Pancreas (tissue), 10 donors: Measurements from ENCODE around the gene NANOS2. TPM values are rescaled to one million over a fixed set of nuclear protein-coding genes. Genes with fewer than 3 reads are reported as not detected.

Experiments
- ATAC-seq, 4 donors: fragments of 200-7000 bp; cut with Tn5 transposase; one replicate each; pipeline versions ENCODE4 v1.8.0 to v1.9.1; 2020; ENCODE audit warnings: mild to moderate bottlenecking in 4 of 4, moderate library complexity in 4 of 4
- DNase-seq, 6 donors: peaks; one replicate each; pipeline ENCODE4 v3.0.0-alpha.2; 2020
- FAIRE-seq: peaks from 2 replicates; lab custom pipeline; 2012; peaks lifted over from hg19 to GRCh38; lab: Jason Lieb, UNC
- H3K27ac ChIP-seq, 4 donors: fragments of 200-600 bp; sonication (generic); 1 replicate in 3 of 4; 2 replicates in 1 of 4; pipeline versions ENCODE4 v1.5.0 to v1.8.0; 2020
- H3K27me3 ChIP-seq, 4 donors: fragments of 200-600 bp; one replicate each; pipeline ENCODE4 v1.8.0; 2021
- H3K36me3 ChIP-seq, 3 donors: fragments of 200-600 bp; sonication (generic) in 1 of 3; one replicate each; pipeline versions ENCODE4 v1.5.0 to v1.8.0; 2020 to 2021
- H3K4me1 ChIP-seq, 3 donors: fragments of 200-600 bp; one replicate each; pipeline ENCODE4 v1.8.0; 2021
- H3K4me3 ChIP-seq, 4 donors: fragments of 200-600 bp; sonication (generic) in 2 of 4; one replicate each; pipeline versions ENCODE4 v1.5.0 to v1.8.0; 2020 to 2021
- H3K9me3 ChIP-seq, 4 donors: fragments of 200-600 bp; one replicate each; pipeline ENCODE4 v1.8.0; 2021
- CTCF ChIP-seq, 4 donors: fragments of 200-600 bp; sonication (generic) in 3 of 4; IDR thresholded peaks; one replicate each; pipeline versions ENCODE4 v1.5.0 to v1.8.0; 2021; ENCODE audit warnings: antibody characterized with exemption in 4 of 4
- WGBS, 2 donors: extraction: QIAGEN DNeasy Blood & Tissue Kit; methylation state at CpG; one replicate each; pipeline ENCODE4 v1.1.7; 2013; 5-methylcytosine and 5-hydroxymethylcytosine counted together
- intact Hi-C, 3 donors: fragments of 100-400 bp; cut with DNase I; formaldehyde crosslinking; loops; one replicate each; pipeline versions ENCODE4 v1.11.1 to v1.14.2; 2022
- polyA plus RNA-seq, 2 donors: library from polyadenylated mRNA; stranded (reverse); fragments of 200-250 nt; gene quantifications; one replicate each; pipeline ENCODE4 v1.2.3, GENCODE V29; 2013
- total RNA-seq, 6 donors: library from RNA; stranded (reverse); fragmentation: NEBNext Ultra II Directional in 4 of 6; extraction: Animal tissue kit (Norgen Biotek cat#: 25700) in 4 of 6; gene quantifications; one replicate each; pipeline versions ENCODE4 v1.2.1 to v1.2.4, GENCODE V29; 2021 to 2023
- donor health status: healthy with polysubstance abuse.
- donor health status: DM: no; HTN: no; CAD: no; lungs with moderate emphysema.
- donor health status: DM: no; HTN: no; CAD: no.
- donor health status: control.
- donor health status: control.
- donor health status: Bipolar disorder and iron deficiency.
- donor health status: DM: yes; HTN: yes; CAD: no.
- donor health status: DM: no; HTN: no; CAD: no.
- donor health status: DM: no; HTN: no; CAD: no.
- donor health status: DM: yes; HTN: yes; CAD: no.

NANOS2 gene
- total and polyA plus RNA-seq, 8 donors, result not detected

- 49 to 56% methylated on average over 9 of the region's 9 CpGs for WGBS, 2 donors
- DNase-seq, result no peak
- intact Hi-C loops, result no loop called here
- no peak for ATAC-seq
- H3K4me3 ChIP-seq, result no peak overlapping the region
- H3K4me1 ChIP-seq, result no peaks in the 10 kb centered on the region
- no peaks in the 10 kb centered on the region for H3K36me3 ChIP-seq
- no peak overlapping the region for H3K27ac ChIP-seq
- H3K27me3 ChIP-seq, result peaks cover 0 to 5% (median 0%) of the 10 kb centered on the region in 4 donors
- no peak for FAIRE-seq
- TF ChIP-seq CTCF (IDR thresholded peaks at IDR 0.05), result no peak
- no peaks in the 10 kb centered on the region for H3K9me3 ChIP-seq
Measured at GRCh38 chr19:45933759-45934158, 19.2 kb upstream of the NANOS2 start.

- 61 to 63% methylated on average over 3 of the region's 3 CpGs for WGBS, 2 donors
- ATAC-seq (no peak), FAIRE-seq (no peak), DNase-seq (no peak)
- Histone ChIP-seq H3K27me3 (no peaks in the 10 kb centered on the region), H3K4me1 (peaks cover 0 to 5% (median 0%) of the 10 kb centered on the region in 3 donors), H3K4me3 (no peak overlapping the region), H3K27ac (no peak overlapping the region), H3K36me3 (no peaks in the 10 kb centered on the region), H3K9me3 (no peaks in the 10 kb centered on the region)
- intact Hi-C loops, result no loop called here
- no peak for TF ChIP-seq CTCF (IDR thresholded peaks at IDR 0.05)
Measured at GRCh38 chr19:45931055-45931454, 16.5 kb upstream of the NANOS2 start.

- no peak overlapping the region for H3K27ac ChIP-seq
- H3K4me3 ChIP-seq, result no peak overlapping the region
- DNase-seq, result no peak
- intact Hi-C loops, result no loop called here
- no peak for ATAC-seq
- no peak for TF ChIP-seq CTCF (IDR thresholded peaks at IDR 0.05)
- no peaks in the 10 kb centered on the region for H3K27me3 ChIP-seq
- 74 to 75% methylated on average over 2 of the region's 2 CpGs for WGBS, 2 donors
- H3K4me1 ChIP-seq, result peaks cover 0 to 5% (median 0%) of the 10 kb centered on the region in 3 donors
- no peak for FAIRE-seq
- H3K36me3 ChIP-seq, result no peaks in the 10 kb centered on the region
- H3K9me3 ChIP-seq, result no peaks in the 10 kb centered on the region
Measured at GRCh38 chr19:45929247-45929646, 14.7 kb upstream of the NANOS2 start.

- Histone ChIP-seq H3K4me3 (no peak overlapping the region), H3K36me3 (no peaks in the 10 kb centered on the region), H3K9me3 (no peaks in the 10 kb centered on the region), H3K4me1 (peaks cover 0 to 5% (median 0%) of the 10 kb centered on the region in 3 donors), H3K27me3 (no peaks in the 10 kb centered on the region), H3K27ac (no peak overlapping the region)
- DNase-seq, result peak; percentile 90 to 93 (median 92)
- intact Hi-C loops, result no loop called here
- no peak for FAIRE-seq
- WGBS, 2 donors, result 9 to 11% methylated on average over 33 of the region's 33 CpGs
- no peak for TF ChIP-seq CTCF (IDR thresholded peaks at IDR 0.05)
- peak; percentile 92 to 100 (median 99) for ATAC-seq
Measured at GRCh38 chr19:45927565-45928261, 13.1 kb upstream of the NANOS2 start.

GRCh38 chr19:45924891-45925447 lies 10.4 kb upstream of the NANOS2 start:
- Histone ChIP-seq H3K9me3 (no peaks in the 10 kb centered on the region), H3K36me3 (no peaks in the 10 kb centered on the region), H3K27ac (no peak overlapping the region), H3K27me3 (no peaks in the 10 kb centered on the region), H3K4me1 (peaks cover 0 to 5% (median 0%) of the 10 kb centered on the region in 3 donors), H3K4me3 (no peak overlapping the region)
- intact Hi-C loops, result no loop called here
- WGBS, 2 donors, result 52 to 53% methylated on average over 6 of the region's 6 CpGs
- FAIRE-seq (no peak), ATAC-seq (no peak), DNase-seq (no peak)
- TF ChIP-seq CTCF (IDR thresholded peaks at IDR 0.05), result no peak
